WTC11 (cell line): Measurements from ENCODE around the gene OLFML3. TPM values are rescaled to one million over a fixed set of nuclear protein-coding genes. Genes with fewer than 3 reads are reported as not detected.

Source experiments
- ATAC-seq: fragments of 200-7000 bp; cut with Tn5 transposase; 2 replicates; pipeline ENCODE4 v1.10.0; 2021; ENCODE audit warnings: mild to moderate bottlenecking, moderate library complexity
- CTCF ChIA-PET: fragments of 300-600 bp; sonication (Branson Sonifier 250); formaldehyde crosslinking; loops from one replicate; lab custom pipeline; 2021; ENCODE audit warnings: antibody characterized with exemption; lab: Charles Lee
- POLR2A ChIA-PET: fragments of 350-600 bp; sonication (Branson Sonifier 250); formaldehyde crosslinking; loops from one replicate; lab custom pipeline; 2021; ENCODE audit warnings: antibody characterized with exemption; lab: Charles Lee
- DNase-seq: peaks from one replicate; pipeline ENCODE4 v3.0.0; 2021; ENCODE audit warnings: low spot score
- H3K27ac Mint-ChIP-seq: 2 replicates; pipeline ENCODE4 v1.8.0; 2021; ENCODE audit warnings: mixed read lengths
- H3K27me3 Mint-ChIP-seq: 2 replicates; pipeline ENCODE4 v1.8.0; 2021; ENCODE audit warnings: low read depth, mild to moderate bottlenecking, moderate library complexity, mixed read lengths
- H3K36me3 Mint-ChIP-seq: 2 replicates; pipeline ENCODE4 v1.8.0; 2021; ENCODE audit warnings: mixed read lengths
- H3K4me1 Mint-ChIP-seq: 2 replicates; pipeline ENCODE4 v1.8.0; 2022; ENCODE audit warnings: mixed read lengths
- H3K4me3 Mint-ChIP-seq: 2 replicates; pipeline ENCODE4 v1.8.0; 2021; ENCODE audit warnings: mild to moderate bottlenecking, moderate library complexity, mixed read lengths
- H3K9me3 Mint-ChIP-seq: 2 replicates; pipeline ENCODE4 v1.8.0; 2021; ENCODE audit warnings: mixed read lengths
- CBFB ChIP-seq: sonication (generic); formaldehyde crosslinking; IDR thresholded peaks from 2 replicates; pipeline ENCODE4 v1.8.1; 2022; ENCODE audit warnings: mild to moderate bottlenecking, low read depth, missing genetic modification reagents
- GABPB1 ChIP-seq: sonication (generic); formaldehyde crosslinking; IDR thresholded peaks from 2 replicates; pipeline ENCODE4 v1.8.1; 2023; ENCODE audit warnings: mild to moderate bottlenecking, missing genetic modification reagents
- GTF2I ChIP-seq: fragments of 250-450 bp; sonication (Bioruptor Pico); conservative IDR thresholded peaks from 2 replicates; pipeline ENCODE4 v1.4.0; 2021; ENCODE audit warnings: mild to moderate bottlenecking
- NFYB ChIP-seq: sonication (generic); formaldehyde crosslinking; conservative IDR thresholded peaks from 2 replicates; pipeline ENCODE4 v1.8.0; 2022; ENCODE audit warnings: low read depth, missing genetic modification reagents
- NR3C1 ChIP-seq: sonication (generic); formaldehyde crosslinking; conservative IDR thresholded peaks from 2 replicates; pipeline ENCODE4 v1.8.1; 2023; ENCODE audit warnings: low read depth, mild to moderate bottlenecking, missing genetic modification reagents
- OVOL2 ChIP-seq: fragments of 250-450 bp; sonication (Bioruptor Pico); IDR thresholded peaks from 2 replicates; pipeline ENCODE4 v1.9.0; 2021; ENCODE audit warnings: mild to moderate bottlenecking, borderline replicate concordance
- SMAD3 ChIP-seq: sonication (generic); formaldehyde crosslinking; IDR thresholded peaks from 2 replicates; pipeline ENCODE4 v1.8.0; 2022; ENCODE audit warnings: missing genetic modification reagents, mild to moderate bottlenecking, borderline replicate concordance
- SOX15 ChIP-seq: fragments of 250-450 bp; sonication (Bioruptor Pico); IDR thresholded peaks from 2 replicates; pipeline ENCODE4 v1.9.0; 2021; ENCODE audit warnings: mild to moderate bottlenecking
- ZBTB21 ChIP-seq: sonication (generic); formaldehyde crosslinking; IDR thresholded peaks from 2 replicates; pipeline ENCODE4 v1.8.1; 2023; ENCODE audit warnings: mild to moderate bottlenecking, missing genetic modification reagents, borderline replicate concordance
- ZNF317 ChIP-seq: sonication (generic); formaldehyde crosslinking; IDR thresholded peaks from 2 replicates; pipeline ENCODE4 v1.8.1; 2023; ENCODE audit warnings: low read depth, mild to moderate bottlenecking, moderate library complexity, missing genetic modification reagents, borderline replicate concordance
- total RNA-seq: library from RNA; stranded (reverse); gene quantifications from 3 replicates; pipeline ENCODE4 v1.2.3, GENCODE V29; 2021
- TF ChIP-seq, protein P1 (sequence below): fragments of 250-450 bp; sonication (Bioruptor Pico); IDR thresholded peaks from 2 replicates; pipeline ENCODE4 v1.9.0; 2021; ENCODE audit warnings: moderate library complexity, mild to moderate bottlenecking, inconsistent platforms, borderline replicate concordance
- TF ChIP-seq, protein P2 (sequence below): sonication (generic); formaldehyde crosslinking; IDR thresholded peaks from 2 replicates; pipeline ENCODE4 v1.8.0; 2023; ENCODE audit warnings: missing genetic modification reagents
- TF ChIP-seq, protein P3 (sequence below): sonication (generic); formaldehyde crosslinking; IDR thresholded peaks from 2 replicates; pipeline ENCODE4 v1.8.1; 2022; ENCODE audit warnings: mild to moderate bottlenecking, missing genetic modification reagents, moderate library complexity, borderline replicate concordance
- TF ChIP-seq, protein P4 (sequence below): sonication (generic); formaldehyde crosslinking; IDR thresholded peaks from 2 replicates; pipeline ENCODE4 v1.8.1; 2022; ENCODE audit warnings: missing genetic modification reagents, borderline replicate concordance
- TF ChIP-seq, protein P5 (sequence below): sonication (generic); formaldehyde crosslinking; IDR thresholded peaks from 2 replicates; pipeline ENCODE4 v1.8.1; 2022; ENCODE audit warnings: low read depth, missing genetic modification reagents, borderline replicate concordance
- TF ChIP-seq, protein P6 (sequence below): sonication (generic); formaldehyde crosslinking; conservative IDR thresholded peaks from 2 replicates; pipeline ENCODE4 v1.8.1; 2023; ENCODE audit warnings: mild to moderate bottlenecking, low read depth, missing genetic modification reagents, moderate library complexity
- TF ChIP-seq, protein P7 (sequence below): fragments of 200-600 bp; IDR thresholded peaks from 2 replicates; pipeline ENCODE4 v1.8.0; 2022; ENCODE audit warnings: antibody characterized with exemption
- TF ChIP-seq, protein P8 (sequence below): sonication (generic); formaldehyde crosslinking; conservative IDR thresholded peaks from 2 replicates; pipeline ENCODE4 v1.8.1; 2022; ENCODE audit warnings: mild to moderate bottlenecking, missing genetic modification reagents
- TF ChIP-seq, protein P9 (sequence below): sonication (generic); formaldehyde crosslinking; IDR thresholded peaks from 2 replicates; pipeline ENCODE4 v1.8.1; 2022; ENCODE audit warnings: mild to moderate bottlenecking, moderate library complexity, missing genetic modification reagents
- TF ChIP-seq, protein P10 (sequence below): sonication (generic); formaldehyde crosslinking; IDR thresholded peaks from 2 replicates; pipeline ENCODE4 v1.8.0; 2022; ENCODE audit warnings: mild to moderate bottlenecking, missing genetic modification reagents

The OLFML3 gene
- total RNA-seq, 1 experiment from 2014 or later: 65.8 TPM

DNA sequence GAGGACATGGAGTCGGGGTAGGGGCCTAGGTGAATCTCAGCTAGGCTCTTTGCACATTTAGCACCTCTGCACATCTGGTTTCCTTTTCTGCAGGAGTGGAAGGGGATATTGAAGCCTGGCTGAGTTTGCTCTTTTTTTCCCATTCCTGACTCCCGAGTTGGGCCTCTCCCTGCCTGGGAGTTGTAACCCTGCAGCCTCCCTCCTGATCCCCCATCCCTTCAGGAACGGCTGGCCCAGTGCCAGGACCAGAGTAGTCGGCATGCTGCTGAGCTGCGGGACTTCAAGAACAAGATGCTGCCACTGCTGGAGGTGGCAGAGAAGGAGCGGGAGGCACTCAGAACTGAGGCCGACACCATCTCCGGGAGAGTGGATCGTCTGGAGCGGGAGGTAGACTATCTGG lies 836 bp downstream of the OLFML3 start:
- Mint-ChIP-seq H3K4me3 (peak overlapping the region; percentile 64), H3K36me3 (peaks cover 35% of the 10 kb centered on the region)
- no peak for TF ChIP-seq SMAD3 (CRISPR knock-in tag)
- no peak for TF ChIP-seq SOX15 (CRISPR knock-in tag)
- TF ChIP-seq, protein P1, sequence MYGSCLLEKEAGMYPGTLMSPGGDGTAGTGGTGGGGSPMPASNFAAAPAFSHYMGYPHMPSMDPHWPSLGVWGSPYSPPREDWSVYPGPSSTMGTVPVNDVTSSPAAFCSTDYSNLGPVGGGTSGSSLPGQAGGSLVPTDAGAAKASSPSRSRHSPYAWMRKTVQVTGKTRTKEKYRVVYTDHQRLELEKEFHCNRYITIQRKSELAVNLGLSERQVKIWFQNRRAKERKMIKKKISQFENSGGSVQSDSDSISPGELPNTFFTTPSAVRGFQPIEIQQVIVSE (CRISPR knock-in tag): no peak
- no peak for TF ChIP-seq ZBTB21 (CRISPR knock-in tag)
- no peak for TF ChIP-seq OVOL2 (CRISPR knock-in tag)
- TF ChIP-seq, protein P2, sequence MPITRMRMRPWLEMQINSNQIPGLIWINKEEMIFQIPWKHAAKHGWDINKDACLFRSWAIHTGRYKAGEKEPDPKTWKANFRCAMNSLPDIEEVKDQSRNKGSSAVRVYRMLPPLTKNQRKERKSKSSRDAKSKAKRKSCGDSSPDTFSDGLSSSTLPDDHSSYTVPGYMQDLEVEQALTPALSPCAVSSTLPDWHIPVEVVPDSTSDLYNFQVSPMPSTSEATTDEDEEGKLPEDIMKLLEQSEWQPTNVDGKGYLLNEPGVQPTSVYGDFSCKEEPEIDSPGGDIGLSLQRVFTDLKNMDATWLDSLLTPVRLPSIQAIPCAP (CRISPR knock-in tag): no peak
- TF ChIP-seq, protein P3, sequence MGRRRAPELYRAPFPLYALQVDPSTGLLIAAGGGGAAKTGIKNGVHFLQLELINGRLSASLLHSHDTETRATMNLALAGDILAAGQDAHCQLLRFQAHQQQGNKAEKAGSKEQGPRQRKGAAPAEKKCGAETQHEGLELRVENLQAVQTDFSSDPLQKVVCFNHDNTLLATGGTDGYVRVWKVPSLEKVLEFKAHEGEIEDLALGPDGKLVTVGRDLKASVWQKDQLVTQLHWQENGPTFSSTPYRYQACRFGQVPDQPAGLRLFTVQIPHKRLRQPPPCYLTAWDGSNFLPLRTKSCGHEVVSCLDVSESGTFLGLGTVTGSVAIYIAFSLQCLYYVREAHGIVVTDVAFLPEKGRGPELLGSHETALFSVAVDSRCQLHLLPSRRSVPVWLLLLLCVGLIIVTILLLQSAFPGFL (CRISPR knock-in tag): no peak
- TF ChIP-seq, protein P4, sequence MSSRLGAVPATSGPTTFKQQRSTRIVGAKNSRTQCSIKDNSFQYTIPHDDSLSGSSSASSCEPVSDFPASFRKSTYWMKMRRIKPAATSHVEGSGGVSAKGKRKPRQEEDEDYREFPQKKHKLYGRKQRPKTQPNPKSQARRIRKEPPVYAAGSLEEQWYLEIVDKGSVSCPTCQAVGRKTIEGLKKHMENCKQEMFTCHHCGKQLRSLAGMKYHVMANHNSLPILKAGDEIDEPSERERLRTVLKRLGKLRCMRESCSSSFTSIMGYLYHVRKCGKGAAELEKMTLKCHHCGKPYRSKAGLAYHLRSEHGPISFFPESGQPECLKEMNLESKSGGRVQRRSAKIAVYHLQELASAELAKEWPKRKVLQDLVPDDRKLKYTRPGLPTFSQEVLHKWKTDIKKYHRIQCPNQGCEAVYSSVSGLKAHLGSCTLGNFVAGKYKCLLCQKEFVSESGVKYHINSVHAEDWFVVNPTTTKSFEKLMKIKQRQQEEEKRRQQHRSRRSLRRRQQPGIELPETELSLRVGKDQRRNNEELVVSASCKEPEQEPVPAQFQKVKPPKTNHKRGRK (CRISPR knock-in tag): no peak
- TF ChIP-seq ZNF317 (CRISPR knock-in tag): no peak
- TF ChIP-seq, protein P5, sequence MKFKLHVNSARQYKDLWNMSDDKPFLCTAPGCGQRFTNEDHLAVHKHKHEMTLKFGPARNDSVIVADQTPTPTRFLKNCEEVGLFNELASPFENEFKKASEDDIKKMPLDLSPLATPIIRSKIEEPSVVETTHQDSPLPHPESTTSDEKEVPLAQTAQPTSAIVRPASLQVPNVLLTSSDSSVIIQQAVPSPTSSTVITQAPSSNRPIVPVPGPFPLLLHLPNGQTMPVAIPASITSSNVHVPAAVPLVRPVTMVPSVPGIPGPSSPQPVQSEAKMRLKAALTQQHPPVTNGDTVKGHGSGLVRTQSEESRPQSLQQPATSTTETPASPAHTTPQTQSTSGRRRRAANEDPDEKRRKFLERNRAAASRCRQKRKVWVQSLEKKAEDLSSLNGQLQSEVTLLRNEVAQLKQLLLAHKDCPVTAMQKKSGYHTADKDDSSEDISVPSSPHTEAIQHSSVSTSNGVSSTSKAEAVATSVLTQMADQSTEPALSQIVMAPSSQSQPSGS: no peak
- TF ChIP-seq, protein P6, sequence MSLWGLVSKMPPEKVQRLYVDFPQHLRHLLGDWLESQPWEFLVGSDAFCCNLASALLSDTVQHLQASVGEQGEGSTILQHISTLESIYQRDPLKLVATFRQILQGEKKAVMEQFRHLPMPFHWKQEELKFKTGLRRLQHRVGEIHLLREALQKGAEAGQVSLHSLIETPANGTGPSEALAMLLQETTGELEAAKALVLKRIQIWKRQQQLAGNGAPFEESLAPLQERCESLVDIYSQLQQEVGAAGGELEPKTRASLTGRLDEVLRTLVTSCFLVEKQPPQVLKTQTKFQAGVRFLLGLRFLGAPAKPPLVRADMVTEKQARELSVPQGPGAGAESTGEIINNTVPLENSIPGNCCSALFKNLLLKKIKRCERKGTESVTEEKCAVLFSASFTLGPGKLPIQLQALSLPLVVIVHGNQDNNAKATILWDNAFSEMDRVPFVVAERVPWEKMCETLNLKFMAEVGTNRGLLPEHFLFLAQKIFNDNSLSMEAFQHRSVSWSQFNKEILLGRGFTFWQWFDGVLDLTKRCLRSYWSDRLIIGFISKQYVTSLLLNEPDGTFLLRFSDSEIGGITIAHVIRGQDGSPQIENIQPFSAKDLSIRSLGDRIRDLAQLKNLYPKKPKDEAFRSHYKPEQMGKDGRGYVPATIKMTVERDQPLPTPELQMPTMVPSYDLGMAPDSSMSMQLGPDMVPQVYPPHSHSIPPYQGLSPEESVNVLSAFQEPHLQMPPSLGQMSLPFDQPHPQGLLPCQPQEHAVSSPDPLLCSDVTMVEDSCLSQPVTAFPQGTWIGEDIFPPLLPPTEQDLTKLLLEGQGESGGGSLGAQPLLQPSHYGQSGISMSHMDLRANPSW (CRISPR knock-in tag): no peak
- no peak for TF ChIP-seq GTF2I (CRISPR knock-in tag)
- TF ChIP-seq, all 79 proteins: peak for 0
- POLR2A ChIA-PET: interaction anchor here (0.6 to 1.7 kb wide), 3 partner anchors 44 to 109 kb away, joined by 5 to 7 read pairs (median 5); no protein-coding TSS in a partner anchor
- DNase-seq: no peak
- H3K4me1 Mint-ChIP-seq: peaks cover 86% of the 10 kb centered on the region
- peaks cover 5% of the 10 kb centered on the region for H3K9me3 Mint-ChIP-seq
- CTCF ChIA-PET: interaction anchor here (0.6 to 5.5 kb wide), 28 partner anchors 16 to 367 kb away, joined by 3 to 107 read pairs (median 8); partner anchors contain the start of genes AP4B1 and SYT6
- peaks cover 3% of the 10 kb centered on the region for H3K27me3 Mint-ChIP-seq
- no peak for ATAC-seq
- H3K27ac Mint-ChIP-seq: no peak overlapping the region

DNA sequence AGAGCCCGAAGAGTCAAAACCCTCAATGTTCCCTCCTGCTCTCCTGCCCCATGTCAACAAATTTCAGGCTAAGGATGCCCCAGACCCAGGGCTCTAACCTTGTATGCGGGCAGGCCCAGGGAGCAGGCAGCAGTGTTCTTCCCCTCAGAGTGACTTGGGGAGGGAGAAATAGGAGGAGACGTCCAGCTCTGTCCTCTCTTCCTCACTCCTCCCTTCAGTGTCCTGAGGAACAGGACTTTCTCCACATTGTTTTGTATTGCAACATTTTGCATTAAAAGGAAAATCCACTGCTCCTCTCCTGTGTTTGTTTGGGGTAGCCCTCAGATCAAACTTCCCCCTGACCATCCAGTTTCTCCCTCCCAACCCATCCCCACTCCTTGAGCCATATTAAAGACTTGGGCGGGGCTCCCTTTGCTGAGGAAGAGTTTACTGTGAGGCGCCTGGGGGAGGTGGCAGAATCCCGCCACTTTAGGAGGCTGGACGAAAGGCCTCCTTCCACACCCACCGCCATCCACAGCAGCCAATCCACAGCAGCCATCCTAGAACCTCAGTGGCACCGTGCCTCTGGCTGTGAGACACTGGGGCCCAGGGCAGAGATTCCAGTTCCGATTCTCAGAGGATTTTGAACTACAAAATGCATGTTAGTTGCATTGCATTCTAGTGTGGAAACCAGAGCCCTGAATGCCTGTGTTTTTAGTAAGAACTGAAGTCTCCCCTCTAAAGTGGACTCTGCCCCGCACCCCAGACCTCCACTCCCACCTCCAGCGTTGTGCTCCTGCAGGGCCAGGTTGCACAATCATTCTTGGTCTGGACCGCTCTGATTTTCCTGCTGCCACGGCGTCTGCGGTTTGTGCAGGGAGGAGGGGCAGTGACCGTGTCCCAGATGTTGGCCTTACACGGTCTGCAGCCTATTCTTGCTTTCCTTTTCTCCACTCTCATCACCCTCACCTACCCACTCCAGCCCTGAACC lies 3.0 kb downstream of the OLFML3 start:
- peak overlapping the region; percentile 33 for H3K27ac Mint-ChIP-seq
- H3K9me3 Mint-ChIP-seq: peaks cover 27% of the 10 kb centered on the region
- no peak for DNase-seq
- H3K36me3 Mint-ChIP-seq: peaks cover 57% of the 10 kb centered on the region
- ChIA-PET CTCF (no interaction called here), POLR2A (no interaction called here)
- 0 out of 2 replicates have a peak overlapping the region, but pooled peaks have one; percentile 7 for H3K4me3 Mint-ChIP-seq
- peaks cover 15% of the 10 kb centered on the region for H3K27me3 Mint-ChIP-seq
- H3K4me1 Mint-ChIP-seq: peaks cover 65% of the 10 kb centered on the region
- no peak for ATAC-seq
- TF ChIP-seq, protein P7, sequence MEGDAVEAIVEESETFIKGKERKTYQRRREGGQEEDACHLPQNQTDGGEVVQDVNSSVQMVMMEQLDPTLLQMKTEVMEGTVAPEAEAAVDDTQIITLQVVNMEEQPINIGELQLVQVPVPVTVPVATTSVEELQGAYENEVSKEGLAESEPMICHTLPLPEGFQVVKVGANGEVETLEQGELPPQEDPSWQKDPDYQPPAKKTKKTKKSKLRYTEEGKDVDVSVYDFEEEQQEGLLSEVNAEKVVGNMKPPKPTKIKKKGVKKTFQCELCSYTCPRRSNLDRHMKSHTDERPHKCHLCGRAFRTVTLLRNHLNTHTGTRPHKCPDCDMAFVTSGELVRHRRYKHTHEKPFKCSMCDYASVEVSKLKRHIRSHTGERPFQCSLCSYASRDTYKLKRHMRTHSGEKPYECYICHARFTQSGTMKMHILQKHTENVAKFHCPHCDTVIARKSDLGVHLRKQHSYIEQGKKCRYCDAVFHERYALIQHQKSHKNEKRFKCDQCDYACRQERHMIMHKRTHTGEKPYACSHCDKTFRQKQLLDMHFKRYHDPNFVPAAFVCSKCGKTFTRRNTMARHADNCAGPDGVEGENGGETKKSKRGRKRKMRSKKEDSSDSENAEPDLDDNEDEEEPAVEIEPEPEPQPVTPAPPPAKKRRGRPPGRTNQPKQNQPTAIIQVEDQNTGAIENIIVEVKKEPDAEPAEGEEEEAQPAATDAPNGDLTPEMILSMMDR: no peak
- TF ChIP-seq, protein P8, sequence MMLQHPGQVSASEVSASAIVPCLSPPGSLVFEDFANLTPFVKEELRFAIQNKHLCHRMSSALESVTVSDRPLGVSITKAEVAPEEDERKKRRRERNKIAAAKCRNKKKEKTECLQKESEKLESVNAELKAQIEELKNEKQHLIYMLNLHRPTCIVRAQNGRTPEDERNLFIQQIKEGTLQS (CRISPR knock-in tag): no peak
- TF ChIP-seq NFYB (CRISPR knock-in tag) (no peak), NR3C1 (no peak), CBFB (CRISPR knock-in tag) (0 out of 2 replicates have a peak, but pooled peaks have one; percentile 60), GABPB1 (CRISPR knock-in tag) (no peak)
- TF ChIP-seq, protein P9, sequence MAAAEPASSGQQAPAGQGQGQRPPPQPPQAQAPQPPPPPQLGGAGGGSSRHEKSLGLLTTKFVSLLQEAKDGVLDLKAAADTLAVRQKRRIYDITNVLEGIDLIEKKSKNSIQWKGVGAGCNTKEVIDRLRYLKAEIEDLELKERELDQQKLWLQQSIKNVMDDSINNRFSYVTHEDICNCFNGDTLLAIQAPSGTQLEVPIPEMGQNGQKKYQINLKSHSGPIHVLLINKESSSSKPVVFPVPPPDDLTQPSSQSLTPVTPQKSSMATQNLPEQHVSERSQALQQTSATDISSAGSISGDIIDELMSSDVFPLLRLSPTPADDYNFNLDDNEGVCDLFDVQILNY (CRISPR knock-in tag): no peak
- TF ChIP-seq, protein P10, sequence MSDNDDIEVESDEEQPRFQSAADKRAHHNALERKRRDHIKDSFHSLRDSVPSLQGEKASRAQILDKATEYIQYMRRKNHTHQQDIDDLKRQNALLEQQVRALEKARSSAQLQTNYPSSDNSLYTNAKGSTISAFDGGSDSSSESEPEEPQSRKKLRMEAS (CRISPR knock-in tag): 0 out of 2 replicates have a peak, but pooled peaks have one; percentile 13
